Measurements from ENCODE around the gene AP3D1. TPM values are rescaled to one million over a fixed set of nuclear protein-coding genes. Genes with fewer than 3 reads are reported as not detected.

AP3D1 gene
- total RNA-seq, 2 experiments from 2014 or later: 80.0 to 99.8 TPM

DNA sequence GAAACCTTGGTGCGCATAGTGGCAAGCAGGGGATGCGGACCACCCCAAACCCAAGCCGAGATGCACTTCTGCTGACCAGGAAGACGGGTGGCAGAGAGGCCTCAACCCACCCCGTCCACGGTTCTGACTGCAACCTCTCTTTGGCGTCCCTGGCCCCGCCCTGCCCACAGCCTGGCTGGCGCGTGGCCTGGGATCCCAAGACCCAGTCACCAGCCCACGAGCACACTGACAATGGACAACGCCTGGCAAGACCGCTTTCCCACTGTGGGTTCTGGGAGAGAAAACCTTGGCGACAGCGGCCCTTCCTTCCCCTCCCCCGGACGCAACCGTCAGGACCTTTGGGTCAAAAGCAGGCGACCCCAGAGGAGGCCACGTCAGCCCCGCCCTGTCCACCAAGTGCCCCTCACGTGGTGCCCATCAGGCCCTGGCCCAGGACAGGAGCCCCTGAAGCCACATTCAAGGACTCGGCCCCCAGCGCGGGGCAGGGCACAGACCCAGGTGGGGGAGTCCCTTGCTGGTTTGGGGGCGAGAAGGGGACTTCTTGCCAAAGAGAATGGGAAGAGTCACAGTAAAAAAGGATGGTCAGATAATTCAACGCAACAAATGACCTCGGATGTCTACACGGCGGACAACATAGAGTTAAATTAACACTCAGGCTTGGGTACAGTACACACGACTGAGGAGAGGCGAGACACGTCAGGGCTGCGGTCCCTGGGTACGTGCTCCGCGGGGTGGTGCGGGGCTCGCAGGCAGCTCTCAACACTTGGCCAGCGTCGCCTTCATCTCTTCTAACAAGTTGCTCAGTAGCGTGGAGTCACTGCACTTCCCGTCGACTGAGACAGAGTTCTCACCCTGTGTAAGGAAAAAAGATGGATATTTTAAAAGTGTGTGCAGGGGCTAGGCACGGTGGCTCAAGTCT, 49.7 kb downstream of the AP3D1 start:
- Histone ChIP-seq H3K9me2 (ENCODE audit: insufficient read depth, low read length) (no peaks in the 10 kb centered on the region), H3K79me2 (ENCODE audit: insufficient read depth, low read depth, low read length) (peaks cover 9% of the 10 kb centered on the region; the same call in 1 of the 2 replicates), H3K36me3 (ENCODE audit: insufficient read depth, low read length) (peaks cover 62% of the 10 kb centered on the region), H3K4me1 (ENCODE audit: insufficient read depth, low read length, poor library complexity, severe bottlenecking) (peaks cover 11% of the 10 kb centered on the region), H3K27ac (ENCODE audit: low read depth, low read length, poor library complexity, severe bottlenecking) (no peak overlapping the region), H3K4me2 (ENCODE audit: low read length) (no peak overlapping the region), H3K9me3 (ENCODE audit: low read length) (no peaks in the 10 kb centered on the region), H4K20me1 (ENCODE audit: insufficient read depth, low read length) (no peaks in the 10 kb centered on the region), H3K4me3 (ENCODE audit: low read depth, low read length, poor library complexity, severe bottlenecking) (no peak overlapping the region), H2AFZ (ENCODE audit: low read length) (no peak overlapping the region)
- intact Hi-C loops (cut with micrococcal nuclease; ENCODE audit: unreplicated experiment): no loop called here
- ChIA-PET CTCF (ENCODE audit: unreplicated experiment) (no interaction called here), POLR2A (no interaction called here)
- no peak for DNase-seq (ENCODE audit: low spot score)
- TF ChIP-seq EZH2phosphoT487 (IDR thresholded peaks at IDR 0.05; ENCODE audit: borderline replicate concordance, low read depth, low read length): no peak
- TF ChIP-seq CTCF (conservative IDR thresholded peaks at IDR 0.05; ENCODE audit: low read length): no peak
- no TSS peak for BruUV-seq (replicated peaks)

- H3K27ac ChIP-seq (ENCODE audit: low read depth, low read length, poor library complexity, severe bottlenecking): no peak overlapping the region
- BruUV-seq (replicated peaks): no TSS peak
- H3K36me3 ChIP-seq (ENCODE audit: insufficient read depth, low read length): peaks cover 53% of the 10 kb centered on the region
- no peak overlapping the region for H2AFZ ChIP-seq (ENCODE audit: low read length)
- DNase-seq (ENCODE audit: low spot score): no peak
- H3K4me3 ChIP-seq (ENCODE audit: low read depth, low read length, poor library complexity, severe bottlenecking): no peak overlapping the region
- H3K4me2 ChIP-seq (ENCODE audit: low read length): no peak overlapping the region
- peaks cover 11% of the 10 kb centered on the region for H3K4me1 ChIP-seq (ENCODE audit: insufficient read depth, low read length, poor library complexity, severe bottlenecking)
- intact Hi-C loops (cut with micrococcal nuclease; ENCODE audit: unreplicated experiment): no loop called here
- H3K79me2 ChIP-seq (ENCODE audit: insufficient read depth, low read depth, low read length): peaks cover 11% of the 10 kb centered on the region; the same call in 1 of the 2 replicates
- no peaks in the 10 kb centered on the region for H3K9me3 ChIP-seq (ENCODE audit: low read length)
- no peak for TF ChIP-seq EZH2phosphoT487 (IDR thresholded peaks at IDR 0.05; ENCODE audit: borderline replicate concordance, low read depth, low read length)
- TF ChIP-seq CTCF (conservative IDR thresholded peaks at IDR 0.05; ENCODE audit: low read length): no peak
- no peaks in the 10 kb centered on the region for H3K9me2 ChIP-seq (ENCODE audit: insufficient read depth, low read length)
- CTCF ChIA-PET (ENCODE audit: unreplicated experiment): no interaction called here
- POLR2A ChIA-PET: no interaction called here
- no peaks in the 10 kb centered on the region for H4K20me1 ChIP-seq (ENCODE audit: insufficient read depth, low read length)
Measured at GRCh38 chr19:2100719-2101061, 50.7 kb downstream of the AP3D1 start.

Measured in OCI-LY7 (cell line).